ENCODE measurements around the gene ZSCAN1. TPM values are rescaled to one million over a fixed set of nuclear protein-coding genes. Genes with fewer than 3 reads are reported as not detected.

Gene ZSCAN1
- total RNA-seq, 1 donor from 2014 or later, result not detected

DNA sequence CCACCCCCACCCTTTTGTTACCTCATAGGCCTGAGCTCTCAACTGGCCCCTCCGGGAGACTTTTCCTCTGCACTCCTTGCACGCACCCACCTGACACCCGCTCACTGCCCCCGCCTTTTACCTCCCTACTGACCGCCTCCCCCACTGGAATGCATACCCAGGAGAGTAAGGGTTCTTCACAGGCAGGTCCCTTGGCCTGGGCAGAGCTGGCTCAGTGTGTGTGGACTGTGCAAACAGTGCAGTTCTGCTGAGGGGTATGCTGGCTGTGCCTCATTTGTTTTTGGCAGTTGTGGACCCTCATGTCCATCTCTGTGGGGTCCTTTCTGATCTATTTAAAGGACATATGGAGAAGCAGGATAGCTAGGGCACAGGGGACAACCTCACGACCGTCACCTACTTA lies 59.2 kb downstream of the ZSCAN1 start:
- Histone ChIP-seq H3K27ac (no peak overlapping the region), H3K4me1 (no peaks in the 10 kb centered on the region), H3K9me3 (peaks cover 45% of the 10 kb centered on the region), H3K27me3 (ENCODE audit: low read depth) (no peaks in the 10 kb centered on the region), H3K36me3 (no peaks in the 10 kb centered on the region), H3K4me3 (no peak overlapping the region)
- TF ChIP-seq, protein P1, sequence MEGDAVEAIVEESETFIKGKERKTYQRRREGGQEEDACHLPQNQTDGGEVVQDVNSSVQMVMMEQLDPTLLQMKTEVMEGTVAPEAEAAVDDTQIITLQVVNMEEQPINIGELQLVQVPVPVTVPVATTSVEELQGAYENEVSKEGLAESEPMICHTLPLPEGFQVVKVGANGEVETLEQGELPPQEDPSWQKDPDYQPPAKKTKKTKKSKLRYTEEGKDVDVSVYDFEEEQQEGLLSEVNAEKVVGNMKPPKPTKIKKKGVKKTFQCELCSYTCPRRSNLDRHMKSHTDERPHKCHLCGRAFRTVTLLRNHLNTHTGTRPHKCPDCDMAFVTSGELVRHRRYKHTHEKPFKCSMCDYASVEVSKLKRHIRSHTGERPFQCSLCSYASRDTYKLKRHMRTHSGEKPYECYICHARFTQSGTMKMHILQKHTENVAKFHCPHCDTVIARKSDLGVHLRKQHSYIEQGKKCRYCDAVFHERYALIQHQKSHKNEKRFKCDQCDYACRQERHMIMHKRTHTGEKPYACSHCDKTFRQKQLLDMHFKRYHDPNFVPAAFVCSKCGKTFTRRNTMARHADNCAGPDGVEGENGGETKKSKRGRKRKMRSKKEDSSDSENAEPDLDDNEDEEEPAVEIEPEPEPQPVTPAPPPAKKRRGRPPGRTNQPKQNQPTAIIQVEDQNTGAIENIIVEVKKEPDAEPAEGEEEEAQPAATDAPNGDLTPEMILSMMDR (IDR thresholded peaks at IDR 0.05), result no peak
- DNase-seq, result no peak
- intact Hi-C loops (cut with DNase I), result no loop called here
- ATAC-seq, result no peak

DNA sequence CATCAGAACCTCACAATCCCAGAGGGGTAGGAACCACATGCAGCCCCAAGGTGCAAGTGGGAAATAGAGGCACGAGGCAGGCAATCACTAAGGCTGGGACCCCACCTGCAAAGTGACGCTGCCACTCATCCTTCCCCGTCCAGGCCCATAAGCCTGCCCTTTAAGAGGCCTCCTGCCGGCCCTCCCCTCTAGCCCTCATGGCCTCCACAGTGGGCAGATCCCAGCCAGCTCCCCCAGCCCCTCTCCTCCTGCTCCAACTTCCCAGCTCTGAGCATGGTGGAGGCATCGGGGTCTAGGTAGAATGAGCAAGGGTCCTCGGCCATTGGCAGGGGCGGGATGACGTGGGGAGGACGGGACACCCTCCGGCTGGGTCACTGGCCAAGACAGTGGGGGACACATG lies 61.5 kb downstream of the ZSCAN1 start:
- ATAC-seq, result no peak
- no peak for DNase-seq
- H3K9me3 ChIP-seq, result peaks cover 33% of the 10 kb centered on the region

DNA sequence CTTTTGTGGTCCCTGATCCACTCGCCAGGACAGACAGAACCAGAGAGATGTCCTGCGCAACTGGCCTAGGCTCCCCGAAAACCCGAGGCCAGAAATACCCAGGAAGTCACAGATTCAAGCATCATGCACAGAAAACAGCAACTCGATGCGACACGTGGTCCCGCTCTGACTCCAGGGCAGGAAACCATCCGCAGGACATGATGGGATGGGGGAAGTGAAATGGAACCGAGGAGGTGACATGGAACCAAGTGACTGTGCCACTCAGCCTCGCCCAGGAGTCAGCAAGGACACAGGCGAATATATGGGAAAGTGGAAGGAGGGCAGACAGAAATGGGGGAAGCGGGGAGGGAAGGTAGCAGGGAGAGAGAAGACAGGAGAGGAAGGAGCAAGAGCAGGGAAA lies 63.1 kb downstream of the ZSCAN1 start:
- H3K27me3 ChIP-seq (ENCODE audit: low read depth), result no peaks in the 10 kb centered on the region
- ATAC-seq (no peak), DNase-seq (no peak)
- no peaks in the 10 kb centered on the region for H3K36me3 ChIP-seq
- TF ChIP-seq, protein P1 (IDR thresholded peaks at IDR 0.05), result no peak
- peak overlapping the region; percentile 97 for H3K27ac ChIP-seq
- peaks cover 32% of the 10 kb centered on the region for H3K9me3 ChIP-seq
- no peaks in the 10 kb centered on the region for H3K4me1 ChIP-seq
- intact Hi-C loops (cut with DNase I), result no loop called here
- peak overlapping the region; percentile 86 for H3K4me3 ChIP-seq

More for the DNA sequence above, 61.5 kb downstream of the ZSCAN1 start:
- no peaks in the 10 kb centered on the region for H3K36me3 ChIP-seq
- H3K4me3 ChIP-seq, result no peak overlapping the region
- H3K27ac ChIP-seq, result no peak overlapping the region
- intact Hi-C loops (cut with DNase I), result no loop called here
- no peaks in the 10 kb centered on the region for H3K4me1 ChIP-seq
- TF ChIP-seq, protein P1 (IDR thresholded peaks at IDR 0.05), result no peak
- no peaks in the 10 kb centered on the region for H3K27me3 ChIP-seq (ENCODE audit: low read depth)

DNA sequence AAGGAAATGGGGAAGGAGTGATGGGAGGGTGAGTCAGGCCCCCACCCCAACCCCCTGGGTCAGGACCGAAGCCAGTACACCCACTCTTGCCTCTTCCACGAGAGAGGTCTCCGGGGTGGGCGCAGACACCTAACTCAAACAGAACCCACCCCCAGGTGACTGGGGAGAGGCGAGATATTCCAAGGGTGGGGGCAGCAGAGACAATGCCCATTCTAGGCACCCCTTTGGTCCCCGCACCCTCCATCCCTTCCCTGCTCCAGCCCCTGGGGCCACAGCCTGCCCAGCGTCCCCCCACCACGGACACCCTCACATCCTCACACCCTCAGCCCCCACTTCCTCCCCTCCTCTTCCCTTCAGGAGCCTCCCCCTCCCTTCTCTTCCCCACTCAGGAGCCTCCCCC lies 63.5 kb downstream of the ZSCAN1 start:
- DNase-seq, result no peak
- Histone ChIP-seq H3K27me3 (ENCODE audit: low read depth) (no peaks in the 10 kb centered on the region), H3K4me3 (peak overlapping the region; percentile 86), H3K36me3 (no peaks in the 10 kb centered on the region), H3K9me3 (peaks cover 31% of the 10 kb centered on the region), H3K4me1 (no peaks in the 10 kb centered on the region), H3K27ac (peak overlapping the region; percentile 97)
- TF ChIP-seq, protein P1 (IDR thresholded peaks at IDR 0.05), result no peak
- ATAC-seq, result no peak
- intact Hi-C loops (cut with DNase I), result no loop called here

DNA sequence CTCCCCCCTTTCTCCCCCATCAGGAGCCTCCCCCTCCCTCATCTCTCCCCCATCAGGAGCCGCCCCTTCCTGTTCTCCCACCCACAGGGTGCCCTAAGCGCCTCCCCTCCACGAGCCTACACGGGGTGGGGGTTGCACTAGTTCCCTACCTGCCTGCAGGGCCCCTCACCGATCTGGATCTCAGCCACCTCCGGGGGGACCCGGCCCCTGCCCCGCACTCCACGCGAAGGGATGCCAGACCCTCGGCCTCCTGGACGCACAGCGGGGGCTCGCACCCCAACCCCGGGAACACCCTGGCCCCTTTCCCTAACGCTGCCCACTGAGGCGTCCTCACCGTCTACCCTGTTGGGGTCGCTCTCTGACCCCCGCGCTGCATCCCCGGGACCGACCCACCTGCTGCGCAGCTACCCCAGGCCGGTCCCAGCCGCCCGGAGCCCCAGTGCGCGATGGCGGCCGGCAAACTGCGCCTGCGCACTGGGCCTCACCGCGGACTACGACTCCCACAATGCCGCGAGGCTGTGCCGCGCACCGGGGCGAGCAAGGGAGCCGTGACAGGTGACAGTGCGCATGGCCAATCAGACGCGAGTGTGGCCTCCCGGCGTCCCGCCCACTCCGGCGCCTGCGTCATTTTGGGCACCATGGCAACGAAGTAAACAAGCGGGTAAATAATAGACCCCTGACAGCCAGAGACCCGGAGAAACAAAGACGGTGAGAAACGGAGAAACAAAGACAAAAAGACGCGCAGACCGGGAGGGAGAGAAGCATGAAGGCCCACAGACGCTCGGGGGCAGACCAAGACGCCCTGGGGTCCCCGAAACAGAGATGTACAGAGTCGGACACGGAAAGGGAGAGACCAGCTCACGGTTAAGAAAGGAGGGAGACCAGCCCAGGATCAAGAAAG lies 64.2 kb downstream of the ZSCAN1 start, which contains the start of gene ZSCAN18:
Gene ZSCAN18 (minus strand): TSS at position 451 of the 901 bp plus-strand sequence. CDS start 7,964 bp downstream, outside the sequence.
- intact Hi-C loops (cut with DNase I), result no loop called here
- Histone ChIP-seq H3K4me3 (peak within 1 kb of the TSS; percentile 86), H3K27me3 (ENCODE audit: low read depth) (no peaks in the 10 kb centered on the region), H3K36me3 (no peaks in the 10 kb centered on the region), H3K27ac (peak within 1 kb of the TSS; percentile 97), H3K4me1 (no peaks in the 10 kb centered on the region), H3K9me3 (peaks cover 35% of the 10 kb centered on the region)
- DNase-seq, result peak; percentile 96
- ATAC-seq, result peak; percentile 99 to 100
- TF ChIP-seq, protein P1 (IDR thresholded peaks at IDR 0.05), result no peak
